Ovary (tissue), 9 donors: ENCODE results near the gene ABCC2. TPM values are rescaled to one million over a fixed set of nuclear protein-coding genes. Genes with fewer than 3 reads are reported as not detected.

Experiments
- DNase-seq, 5 donors: peaks; one replicate each; pipeline ENCODE4 v3.0.0-alpha.2; 2019 to 2020
- H3K27ac ChIP-seq, 2 donors: fragments of 200-600 bp; one replicate each; pipeline versions ENCODE4 v1.5.1 to v1.8.0; 2019 to 2022
- H3K27me3 ChIP-seq: fragments of 200-600 bp; one replicate; pipeline ENCODE4 v1.8.0; 2022
- H3K36me3 ChIP-seq: fragments of 200-600 bp; sonication (generic); one replicate; pipeline ENCODE4 v1.5.1; 2019
- H3K4me1 ChIP-seq: one replicate; pipeline ENCODE4 v1.8.1; 2013; ENCODE audit warnings: mild to moderate bottlenecking, moderate library complexity; ENCODE audit not compliant: insufficient read depth
- H3K4me3 ChIP-seq: fragments of 200-600 bp; sonication (generic); one replicate; pipeline ENCODE4 v1.5.1; 2017
- H3K9me3 ChIP-seq, 2 donors: fragments of 200-600 bp in 1 of 2; sonication (generic) in 1 of 2; one replicate each; pipeline versions ENCODE4 v1.5.1 to v1.8.1; 2013 to 2019; ENCODE audit warnings: mild to moderate bottlenecking in 1 of 2, moderate library complexity in 1 of 2
- CTCF ChIP-seq, 3 donors: fragments of 450-650 bp in 2 of 3; fragments of 200-600 bp in 1 of 3; IDR thresholded peaks; one replicate each; pipeline versions ENCODE4 v1.5.1 to v1.8.0; 2016 to 2022; ENCODE audit warnings: antibody characterized with exemption in 3 of 3, mild to moderate bottlenecking in 1 of 3
- EP300 ChIP-seq: sonication (generic); formaldehyde crosslinking; IDR thresholded peaks from one replicate; pipeline ENCODE4 v1.6.1; 2017; ENCODE audit warnings: antibody characterized with exemption
- POLR2A ChIP-seq: fragments of 450-650 bp; IDR thresholded peaks from one replicate; pipeline ENCODE4 v1.6.1; 2017; ENCODE audit warnings: antibody characterized with exemption, mild to moderate bottlenecking, moderate library complexity
- WGBS, 3 donors: extraction: QIAGEN DNeasy Blood & Tissue Kit in 1 of 3; methylation state at CpG; one replicate each; pipeline versions ENCODE4 v1.1.5 to v1.1.7; 2013 to 2017; 5-methylcytosine and 5-hydroxymethylcytosine counted together
- intact Hi-C, 4 donors: fragments of 100-400 bp; cut with DNase I; formaldehyde crosslinking; loops; one replicate each; pipeline versions ENCODE4 v1.11.0 to v1.15.1; 2022 to 2023
- polyA plus RNA-seq, 2 donors: library from polyadenylated mRNA; stranded (reverse); fragments of 200-250 nt in 1 of 2; fragments of 350-450 nt in 1 of 2; fragmentation: Illumina TruSeq in 1 of 2; extraction: RNeasy Lipid Tissue Mini Kit (QIAGEN cat#74804) in 1 of 2; gene quantifications; one replicate each; pipeline ENCODE4 v1.2.3, GENCODE V29; 2013 to 2014
- total RNA-seq, 7 donors: library from RNA; depleted of rRNA in 2 of 7; stranded (reverse); fragments of >200 nt in 2 of 7; fragmentation: NEBNext Ultra II Directional in 3 of 7; extraction: Animal tissue kit (Norgen Biotek cat#: 25700) in 3 of 7; gene quantifications; one replicate each; pipeline versions ENCODE4 v1.1.0 to v1.2.4, GENCODE V29; 2016 to 2023
- donor health status: DM: no; HTN: no; CAD: no; lungs with moderate emphysema.
- donor health status: DM: no; HTN: no; CAD: no.
- donor health status: Bipolar disorder and iron deficiency.
- donor health status: DM: yes; HTN: yes; CAD: no.
- donor health status: DM: no; HTN: no; CAD: no.
- donor health status: DM: yes; HTN: yes; CAD: no.

ABCC2 gene
- total and polyA plus RNA-seq, 9 donors = 0.22 to 1.8 (median 0.84) TPM

GRCh38 chr10:99874341-99875085 is 92.1 kb downstream of the ABCC2 start:
- Histone ChIP-seq H3K27me3 (no peaks in the 10 kb centered on the region), H3K4me3 (no peak overlapping the region), H3K4me1 (no peaks in the 10 kb centered on the region), H3K36me3 (no peaks in the 10 kb centered on the region), H3K9me3 (no peaks in the 10 kb centered on the region), H3K27ac (no peak overlapping the region)
- no peak for TF ChIP-seq POLR2A
- no peak for TF ChIP-seq CTCF (IDR thresholded peaks at IDR 0.05)
- no peak for TF ChIP-seq EP300
- intact Hi-C loops = no loop called here
- WGBS, 3 donors = 83 to 85% (median 83%) methylated on average over 9 of the region's 9 CpGs
- DNase-seq = no peak

GRCh38 chr10:99875473-99875872 is 93.0 kb downstream of the ABCC2 start:
- Histone ChIP-seq H3K4me1 (peaks cover 3% of the 10 kb centered on the region), H3K36me3 (no peaks in the 10 kb centered on the region), H3K4me3 (no peak overlapping the region), H3K9me3 (no peaks in the 10 kb centered on the region), H3K27ac (no peak overlapping the region), H3K27me3 (no peaks in the 10 kb centered on the region)
- WGBS, 3 donors = 46 to 67% (median 54%) methylated on average over 5 of the region's 5 CpGs
- TF ChIP-seq POLR2A (no peak), EP300 (no peak), CTCF (IDR thresholded peaks at IDR 0.05) (no peak)
- intact Hi-C loops = no loop called here
- DNase-seq = no peak

- Histone ChIP-seq H3K9me3 (no peaks in the 10 kb centered on the region), H3K27me3 (no peaks in the 10 kb centered on the region), H3K36me3 (no peaks in the 10 kb centered on the region), H3K4me1 (peaks cover 3% of the 10 kb centered on the region), H3K27ac (peak overlapping the region in 1 of 2 donors; percentile 38), H3K4me3 (no peak overlapping the region)
- intact Hi-C loops = no loop called here
- TF ChIP-seq CTCF (IDR thresholded peaks at IDR 0.05) (no peak), EP300 (no peak), POLR2A (no peak)
- DNase-seq = peak; percentile 57 to 89 (median 73)
- WGBS, 3 donors = 12 to 32% (median 16%) methylated on average over 19 of the region's 19 CpGs
Observed at GRCh38 chr10:99880080-99880835, 97.8 kb downstream of the ABCC2 start.

GRCh38 chr10:99881371-99881770 is 98.9 kb downstream of the ABCC2 start:
- Histone ChIP-seq H3K27ac (no peak overlapping the region), H3K4me1 (peaks cover 3% of the 10 kb centered on the region), H3K27me3 (no peaks in the 10 kb centered on the region), H3K9me3 (no peaks in the 10 kb centered on the region), H3K4me3 (no peak overlapping the region), H3K36me3 (no peaks in the 10 kb centered on the region)
- no peak for TF ChIP-seq EP300
- no peak for TF ChIP-seq POLR2A
- no peak for TF ChIP-seq CTCF (IDR thresholded peaks at IDR 0.05)
- DNase-seq = no peak
- WGBS, 3 donors = 94 to 95% (median 95%) methylated on average over 5 of the region's 5 CpGs
- intact Hi-C loops = no loop called here
